Thymus (tissue), 11 donors: Measurements from ENCODE around the gene PLCD1. TPM values are rescaled to one million over a fixed set of nuclear protein-coding genes. Genes with fewer than 3 reads are reported as not detected.
"Not testable (repeated sequence)": the region's sequence is repeated elsewhere in the genome, so short reads cannot be mapped to it uniquely, and the experiment has no call there.

ENCODE experiments used
- DNase-seq, 9 donors: peaks; one replicate each; pipeline ENCODE4 v3.0.0-alpha.2; 2013; ENCODE audit warnings: low spot score in 9 of 9, low read depth in 6 of 9, missing footprints in 1 of 9
- H3K27ac ChIP-seq, 2 donors: one replicate each; pipeline ENCODE4 v1.5.1; 2013; ENCODE audit warnings: control low read depth in 1 of 2, low read depth in 1 of 2, low read length in 1 of 2, mild to moderate bottlenecking in 1 of 2, moderate library complexity in 1 of 2
- H3K27me3 ChIP-seq, 2 donors: one replicate each; pipeline ENCODE4 v1.5.1; 2013; ENCODE audit warnings: low read length in 1 of 2; ENCODE audit not compliant: control insufficient read depth in 2 of 2, insufficient read depth in 1 of 2
- H3K36me3 ChIP-seq, 2 donors: one replicate each; pipeline ENCODE4 v1.5.1; 2013; ENCODE audit warnings: low read length in 1 of 2, mild to moderate bottlenecking in 1 of 2, moderate library complexity in 1 of 2; ENCODE audit not compliant: control insufficient read depth in 2 of 2, insufficient read depth in 2 of 2
- H3K4me1 ChIP-seq, 2 donors: one replicate each; pipeline ENCODE4 v1.5.1; 2013; ENCODE audit warnings: low read length in 2 of 2; ENCODE audit not compliant: control insufficient read depth in 2 of 2, insufficient read depth in 2 of 2
- H3K4me3 ChIP-seq, 2 donors: one replicate each; pipeline ENCODE4 v1.5.1; 2013; ENCODE audit warnings: low read length in 2 of 2, control low read depth in 1 of 2, mild to moderate bottlenecking in 1 of 2
- H3K9me3 ChIP-seq, 2 donors: one replicate each; pipeline ENCODE4 v1.5.1; 2013; ENCODE audit warnings: low read length in 1 of 2, mild to moderate bottlenecking in 1 of 2; ENCODE audit not compliant: control insufficient read depth in 2 of 2, insufficient read depth in 1 of 2
- WGBS: extraction: QIAGEN DNeasy Blood & Tissue Kit; methylation state at CpG from one replicate; pipeline ENCODE4 v1.1.7; 2013; 5-methylcytosine and 5-hydroxymethylcytosine counted together
- polyA plus RNA-seq: library from polyadenylated mRNA; stranded (reverse); fragments of 200-250 nt; gene quantifications from one replicate; pipeline ENCODE4 v1.2.3, GENCODE V29; 2013
- total RNA-seq: library from RNA; stranded (reverse); fragments of 120-200 nt; gene quantifications from one replicate; pipeline ENCODE4 v1.2.4, GENCODE V29; 2013
- donor health status: healthy.

The PLCD1 gene
- total and polyA plus RNA-seq, 2 donors, result 16.3 to 23.8 TPM

DNA sequence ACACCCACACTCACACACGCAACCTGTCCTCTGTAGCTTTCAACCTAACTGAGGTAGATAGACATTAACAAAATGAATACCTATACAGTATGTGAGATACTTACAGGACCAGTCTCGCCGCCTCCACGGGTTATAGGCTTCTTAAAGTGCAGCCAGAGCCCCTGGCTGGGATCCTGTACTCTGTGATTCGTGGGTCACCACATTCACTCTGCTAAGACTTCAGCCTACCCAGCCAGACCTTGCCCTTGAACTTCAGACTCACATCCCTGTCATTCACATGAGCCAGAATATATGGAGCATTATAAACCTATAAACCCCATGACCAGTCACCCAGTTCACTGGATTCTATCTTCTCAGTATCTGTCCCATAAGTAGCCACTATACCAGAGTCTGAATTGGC lies 11.0 kb upstream of the PLCD1 start:
- WGBS, result 83% methylated on average over 5 of the region's 5 CpGs
- H3K27ac ChIP-seq, result no peak overlapping the region
- peaks cover 0 to 3% of the 10 kb centered on the region in 2 donors for H3K9me3 ChIP-seq
- peaks cover 7 to 15% of the 10 kb centered on the region in 2 donors for H3K4me1 ChIP-seq
- no peak for DNase-seq
- no peak overlapping the region for H3K4me3 ChIP-seq
- H3K27me3 ChIP-seq, result peaks cover 6 to 27% of the 10 kb centered on the region in 2 donors
- no peaks in the 10 kb centered on the region for H3K36me3 ChIP-seq

DNA sequence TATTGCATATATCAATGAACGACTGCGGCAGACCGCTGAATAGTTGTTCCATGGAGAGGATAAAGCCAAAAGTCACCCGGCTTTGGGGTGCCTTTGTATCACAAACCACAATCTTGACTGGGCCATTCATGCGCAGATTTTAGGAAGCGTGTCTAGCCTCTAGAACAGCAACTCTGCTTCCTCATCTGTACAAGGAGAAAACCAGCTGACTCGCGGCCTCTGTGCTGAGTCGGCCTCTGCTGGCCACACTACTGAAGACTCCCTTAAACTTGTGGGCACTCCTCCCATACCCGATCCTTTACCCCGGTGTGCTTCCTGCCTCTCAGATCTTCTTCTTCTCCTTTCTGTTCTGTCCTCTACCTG lies 10.4 kb upstream of the PLCD1 start:
- WGBS, result 6% methylated on average over 11 of the region's 11 CpGs
- peak in 1 of 9 donors; percentile 47 for DNase-seq
- Histone ChIP-seq H3K4me3 (peak overlapping the region; percentile 52 to 54), H3K9me3 (peaks cover 0 to 3% of the 10 kb centered on the region in 2 donors), H3K4me1 (peaks cover 7 to 15% of the 10 kb centered on the region in 2 donors), H3K36me3 (no peaks in the 10 kb centered on the region), H3K27ac (no peak overlapping the region), H3K27me3 (peaks cover 6 to 27% of the 10 kb centered on the region in 2 donors)

DNA sequence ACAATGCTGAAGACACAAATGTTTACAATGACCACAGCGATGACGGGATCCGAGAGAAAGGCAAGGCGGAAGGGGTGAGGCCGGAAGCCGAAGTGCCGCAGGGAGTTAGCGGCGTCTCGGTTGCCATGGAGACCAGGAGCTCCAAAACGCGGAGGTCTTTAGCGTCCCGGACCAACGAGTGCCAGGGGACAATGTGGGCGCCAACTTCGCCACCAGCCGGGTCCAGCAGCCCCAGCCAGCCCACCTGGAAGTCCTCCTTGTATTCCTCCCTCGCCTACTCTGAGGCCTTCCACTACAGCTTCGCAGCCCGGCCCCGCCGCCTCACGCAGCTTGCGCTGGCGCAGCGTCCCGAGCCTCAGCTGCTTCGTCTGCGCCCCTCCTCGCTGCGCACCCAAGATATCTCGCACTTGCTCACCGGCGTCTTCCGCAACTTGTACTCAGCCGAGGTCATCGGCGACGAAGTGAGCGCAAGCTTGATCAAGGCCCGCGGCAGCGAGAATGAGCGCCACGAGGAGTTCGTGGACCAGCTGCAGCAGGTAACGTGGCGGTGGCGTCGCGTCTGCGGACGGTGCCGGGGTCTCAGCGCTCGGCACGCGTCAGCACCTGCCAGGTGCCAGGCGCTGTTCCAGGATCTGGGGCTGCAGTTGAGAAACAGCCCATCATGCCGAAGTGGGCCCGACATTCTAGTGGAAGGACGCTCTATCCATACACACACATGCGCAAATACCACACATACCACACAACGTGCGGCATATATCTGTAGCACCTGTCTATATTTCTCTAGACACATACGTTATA lies 9.9 kb upstream of the PLCD1 start, which contains the start of gene DLEC1:
DLEC1 (plus strand) TSS at position 108 of the 798 bp plus-strand sequence; CDS start at position 126, 18 bp downstream.
- peaks cover 6 to 27% of the 10 kb centered on the region in 2 donors for H3K27me3 ChIP-seq
- peak within 1 kb of the TSS in 1 of 2 donors; percentile 37 for H3K27ac ChIP-seq
- under 1% methylated on average over 67 of the region's 67 CpGs for WGBS
- H3K36me3 ChIP-seq, result no peaks in the 10 kb centered on the region
- peaks cover 0 to 3% of the 10 kb centered on the region in 2 donors for H3K9me3 ChIP-seq
- DNase-seq, result peak; percentile 71 to 91 (median 78)
- peak within 1 kb of the TSS; percentile 52 to 54 for H3K4me3 ChIP-seq
- peaks cover 7 to 15% of the 10 kb centered on the region in 2 donors for H3K4me1 ChIP-seq

DNA sequence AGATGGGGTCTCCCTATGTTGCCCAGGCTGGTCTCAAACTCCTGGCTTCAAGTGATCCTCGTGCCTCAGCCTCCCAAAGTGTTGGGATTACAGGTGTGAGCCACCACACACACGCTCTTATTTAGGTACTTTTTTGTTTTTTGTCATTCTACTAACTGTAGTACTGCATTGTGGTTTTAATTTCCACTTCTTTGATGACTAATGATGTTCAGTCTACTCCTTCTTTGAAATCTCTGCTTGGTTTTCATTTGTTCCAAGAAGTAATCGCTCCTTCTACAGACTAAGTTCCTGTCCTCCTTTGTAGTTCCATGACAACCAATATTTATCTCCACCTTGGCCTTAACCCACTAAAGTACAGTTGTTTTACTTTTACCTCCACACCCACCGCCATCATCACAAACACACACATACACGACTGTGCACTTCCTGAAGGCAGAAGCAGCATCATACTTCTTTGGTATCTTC lies 9.0 kb upstream of the PLCD1 start:
- no peak for DNase-seq
- peaks cover 7 to 15% of the 10 kb centered on the region in 2 donors for H3K4me1 ChIP-seq
- H3K4me3 ChIP-seq, result peak overlapping the region in 1 of 2 donors; percentile 52
- H3K36me3 ChIP-seq, result no peaks in the 10 kb centered on the region
- H3K27me3 ChIP-seq, result peaks cover 6 to 27% of the 10 kb centered on the region in 2 donors
- 78% methylated on average over 5 of the region's 5 CpGs for WGBS
- H3K27ac ChIP-seq, result peak overlapping the region in 1 of 2 donors; percentile 37
- peaks cover 0 to 3% of the 10 kb centered on the region in 2 donors for H3K9me3 ChIP-seq

DNA sequence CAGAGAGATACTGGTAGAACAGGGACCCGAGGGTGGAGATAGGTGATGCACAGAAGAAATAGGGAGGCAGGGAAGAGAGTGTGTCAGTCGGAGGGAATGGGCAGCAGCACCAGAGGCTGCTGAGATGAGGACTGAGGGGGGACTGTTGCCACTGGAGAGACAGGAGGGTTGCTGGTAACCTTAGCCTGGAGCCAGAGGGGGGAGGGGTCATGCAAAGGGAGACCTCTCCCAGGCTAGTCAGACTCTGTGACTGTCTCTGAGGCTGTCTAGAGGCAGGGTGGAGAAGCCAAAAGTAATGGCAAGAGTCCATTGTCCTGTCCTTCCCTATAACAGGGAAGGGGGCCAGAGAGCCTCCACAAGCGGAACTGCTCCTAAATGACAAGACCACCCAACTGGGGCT lies 7.5 kb upstream of the PLCD1 start:
- no peak for DNase-seq
- H3K36me3 ChIP-seq, result no peaks in the 10 kb centered on the region
- WGBS, result 97% methylated on average over 3 of the region's 3 CpGs
- no peak overlapping the region for H3K27ac ChIP-seq
- H3K9me3 ChIP-seq, result peaks cover 0 to 3% of the 10 kb centered on the region in 2 donors
- no peak overlapping the region for H3K4me3 ChIP-seq
- peaks cover 7 to 15% of the 10 kb centered on the region in 2 donors for H3K4me1 ChIP-seq
- peaks cover 6 to 35% of the 10 kb centered on the region in 2 donors for H3K27me3 ChIP-seq

DNA sequence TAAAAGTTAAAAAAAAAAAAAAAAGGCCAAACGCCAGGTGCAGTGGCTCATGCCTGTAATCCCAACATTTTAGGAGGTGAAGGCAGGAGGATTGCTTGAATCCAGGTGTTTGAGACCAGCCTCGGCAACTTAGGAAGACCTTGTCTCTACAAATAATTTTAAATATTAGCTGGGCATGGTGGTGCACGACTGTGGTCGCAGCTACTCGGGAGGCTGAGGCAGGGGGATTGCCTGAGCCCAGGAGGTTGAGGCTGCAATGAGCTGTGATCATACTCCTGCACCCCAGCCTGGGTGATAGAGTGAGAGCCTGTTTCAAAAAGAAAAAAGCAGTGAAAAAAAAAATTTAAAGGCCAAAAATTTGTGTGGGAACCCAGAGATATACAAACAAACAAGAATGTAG lies 6.8 kb upstream of the PLCD1 start:
- Histone ChIP-seq H3K27ac (no peak overlapping the region), H3K4me3 (no peak overlapping the region), H3K4me1 (peaks cover 7 to 15% of the 10 kb centered on the region in 2 donors), H3K27me3 (peaks cover 7 to 40% of the 10 kb centered on the region in 2 donors), H3K36me3 (no peaks in the 10 kb centered on the region), H3K9me3 (peaks cover 0 to 3% of the 10 kb centered on the region in 2 donors)
- 98% methylated on average over 5 of the region's 5 CpGs for WGBS
- DNase-seq, result no peak

DNA sequence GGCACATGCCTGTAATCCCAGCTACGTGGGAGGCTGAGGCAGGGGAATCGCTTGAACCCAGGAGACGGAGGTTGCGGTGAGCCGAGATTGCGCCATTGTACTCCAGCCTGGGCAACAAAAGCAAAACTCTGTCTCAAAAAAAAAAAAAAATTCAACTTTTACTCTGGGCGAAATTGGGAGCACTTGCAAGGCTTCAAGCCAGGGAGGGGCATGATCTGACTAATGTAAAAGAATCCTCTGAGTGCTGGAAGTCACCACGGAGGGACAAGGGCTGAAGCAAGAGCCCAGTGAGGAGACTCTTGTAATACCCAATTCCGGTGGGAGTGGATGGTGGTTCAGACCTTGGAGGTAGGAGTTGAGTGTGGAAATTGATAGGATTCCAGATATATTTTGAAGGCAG lies 4.9 kb upstream of the PLCD1 start:
- peaks cover 19 to 40% of the 10 kb centered on the region in 2 donors for H3K27me3 ChIP-seq
- not testable (repeated sequence) for DNase-seq, H3K27ac ChIP-seq, H3K9me3 ChIP-seq, H3K36me3 ChIP-seq, H3K4me3 ChIP-seq
- WGBS, result 95% methylated on average over 9 of the region's 9 CpGs
- peaks cover 4 to 11% of the 10 kb centered on the region in 2 donors for H3K4me1 ChIP-seq

DNA sequence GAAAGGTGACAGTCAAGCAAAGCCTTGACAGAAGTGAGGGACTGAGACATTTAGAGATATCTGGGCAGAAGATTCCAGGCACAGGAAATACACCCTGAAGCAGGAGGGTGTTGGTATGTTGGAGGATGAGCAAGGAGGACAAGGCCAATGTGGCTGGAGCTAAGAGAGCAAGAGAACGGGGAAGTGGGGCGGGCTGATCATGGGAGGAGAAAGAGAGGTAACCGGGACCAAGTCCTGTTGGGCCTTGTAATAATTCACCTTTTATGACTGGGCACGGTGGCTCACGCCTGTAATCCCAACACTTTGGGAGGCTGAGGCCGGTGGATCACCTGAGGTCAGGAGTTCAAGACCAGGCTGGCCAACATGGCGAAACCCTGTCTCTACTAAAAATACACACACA lies 4.1 kb upstream of the PLCD1 start:
- peaks cover 24 to 44% of the 10 kb centered on the region in 2 donors for H3K27me3 ChIP-seq
- 96% methylated on average over 7 of the region's 7 CpGs for WGBS
- not testable (repeated sequence) for H3K4me3 ChIP-seq, H3K36me3 ChIP-seq, H3K27ac ChIP-seq, DNase-seq, H3K9me3 ChIP-seq
- H3K4me1 ChIP-seq, result peaks cover 4 to 10% of the 10 kb centered on the region in 2 donors

DNA sequence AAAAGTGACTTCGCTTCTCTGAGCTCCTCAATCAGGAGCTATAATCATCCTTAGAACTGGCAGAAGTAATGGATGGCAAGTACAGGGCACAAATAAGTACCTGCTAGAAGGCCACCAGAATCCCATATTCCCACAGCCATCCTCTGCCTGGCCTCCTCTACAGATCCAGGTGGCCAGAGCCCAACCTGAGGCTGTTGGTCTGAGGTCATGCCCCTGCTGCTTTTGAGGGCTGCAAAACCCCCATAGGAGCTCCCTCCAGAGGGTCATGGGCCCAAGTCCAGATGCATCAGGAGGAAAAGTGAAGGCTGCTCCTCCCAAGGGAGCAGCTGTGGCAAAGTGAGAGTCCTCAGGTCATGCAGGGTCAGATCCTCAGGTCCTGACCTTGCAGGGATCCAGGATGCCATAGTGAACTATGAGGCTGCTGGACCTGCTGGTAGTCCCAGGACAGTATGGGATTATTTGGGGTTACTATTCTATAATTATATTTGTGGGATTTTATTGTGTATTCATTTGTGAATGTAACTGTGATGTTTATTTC lies 3.0 kb upstream of the PLCD1 start:
- Histone ChIP-seq H3K36me3 (no peaks in the 10 kb centered on the region), H3K4me1 (peaks cover 4 to 10% of the 10 kb centered on the region in 2 donors), H3K27ac (no peak overlapping the region), H3K9me3 (peaks cover 0 to 9% of the 10 kb centered on the region in 2 donors), H3K27me3 (peaks cover 31 to 55% of the 10 kb centered on the region in 2 donors), H3K4me3 (no peak overlapping the region)
- WGBS, result 96% methylated on average over 1 of the region's 1 CpG
- no peak for DNase-seq
